Activated gamma-delta T cell (primary cell): ENCODE measurements around the gene MICAL3.
"Not testable (repeated sequence)": the region's sequence is repeated elsewhere in the genome, so short reads cannot be mapped to it uniquely, and the experiment has no call there.

Source experiments
- DNase-seq: peaks from one replicate; lab custom pipeline; 2025; lab: John Stamatoyannopoulos, UW
- total RNA-seq, 2 donors: gene quantifications; one replicate each; lab custom pipeline; 2026; lab: John Stamatoyannopoulos, UW

Gene MICAL3
- total RNA-seq: 21.3 to 22.0 reads per million in 2 donors

- DNase-seq: peak; percentile 36
These were observed at the start of gene MICAL3 for GRCh38 chr22:18024276-18024939. Gene MICAL3 (minus strand): TSS chr22:18024561. CDS start chr22:17906812, 117,749 bp downstream.

GRCh38 chr22:18073927-18074326 lies 49.6 kb upstream of the MICAL3 start:
- not testable (repeated sequence) for DNase-seq

GRCh38 chr22:18073467-18073866 lies 49.1 kb upstream of the MICAL3 start:
- no peak for DNase-seq

GRCh38 chr22:18071968-18072310 lies 47.6 kb upstream of the MICAL3 start:
- DNase-seq: no peak

- DNase-seq: not testable (repeated sequence)
These were observed 47.1 kb upstream of the MICAL3 start for GRCh38 chr22:18071307-18071967.

- DNase-seq: no peak
These were observed 46.4 kb upstream of the MICAL3 start for GRCh38 chr22:18070556-18071306.

- no peak for DNase-seq
These were observed 45.7 kb upstream of the MICAL3 start for GRCh38 chr22:18070041-18070440.

GRCh38 chr22:18069041-18069440 lies 44.7 kb upstream of the MICAL3 start:
- DNase-seq: no peak

- no peak for DNase-seq
These were observed 44.1 kb upstream of the MICAL3 start for GRCh38 chr22:18068381-18068988.

- no peak for DNase-seq
These were observed 43.4 kb upstream of the MICAL3 start for GRCh38 chr22:18067548-18068341.

GRCh38 chr22:18067121-18067520 lies 42.8 kb upstream of the MICAL3 start:
- DNase-seq: no peak

GRCh38 chr22:18066181-18066859 lies 42.0 kb upstream of the MICAL3 start:
- DNase-seq: no peak

GRCh38 chr22:18065256-18065655 lies 40.9 kb upstream of the MICAL3 start:
- no peak for DNase-seq

- DNase-seq: no peak
These were observed 40.3 kb upstream of the MICAL3 start for GRCh38 chr22:18064636-18065035.

- DNase-seq: not testable (repeated sequence)
These were observed 39.4 kb upstream of the MICAL3 start for GRCh38 chr22:18063715-18064114.

GRCh38 chr22:18063306-18063705 lies 38.9 kb upstream of the MICAL3 start:
- DNase-seq: no peak

GRCh38 chr22:18062421-18062820 lies 38.1 kb upstream of the MICAL3 start:
- DNase-seq: no peak

GRCh38 chr22:18060646-18061620 lies 36.6 kb upstream of the MICAL3 start:
- no peak for DNase-seq

GRCh38 chr22:18059991-18060390 lies 35.6 kb upstream of the MICAL3 start:
- no peak for DNase-seq

- DNase-seq: no peak
These were observed 35.1 kb upstream of the MICAL3 start for GRCh38 chr22:18059473-18059872.
